GM12892 (cell line): Measurements from ENCODE around the gene C1RL.

ENCODE experiments used
- POLR2A ChIP-seq: IDR thresholded peaks from 2 replicates; pipeline ENCODE4 v1.6.1; 2011; ENCODE audit warnings: low read depth, low read length, control low read depth
- POLR2AphosphoS5 ChIP-seq: IDR thresholded peaks from 2 replicates; pipeline ENCODE4 v1.6.1; 2011; ENCODE audit warnings: low read depth, low read length, control low read depth

DNA sequence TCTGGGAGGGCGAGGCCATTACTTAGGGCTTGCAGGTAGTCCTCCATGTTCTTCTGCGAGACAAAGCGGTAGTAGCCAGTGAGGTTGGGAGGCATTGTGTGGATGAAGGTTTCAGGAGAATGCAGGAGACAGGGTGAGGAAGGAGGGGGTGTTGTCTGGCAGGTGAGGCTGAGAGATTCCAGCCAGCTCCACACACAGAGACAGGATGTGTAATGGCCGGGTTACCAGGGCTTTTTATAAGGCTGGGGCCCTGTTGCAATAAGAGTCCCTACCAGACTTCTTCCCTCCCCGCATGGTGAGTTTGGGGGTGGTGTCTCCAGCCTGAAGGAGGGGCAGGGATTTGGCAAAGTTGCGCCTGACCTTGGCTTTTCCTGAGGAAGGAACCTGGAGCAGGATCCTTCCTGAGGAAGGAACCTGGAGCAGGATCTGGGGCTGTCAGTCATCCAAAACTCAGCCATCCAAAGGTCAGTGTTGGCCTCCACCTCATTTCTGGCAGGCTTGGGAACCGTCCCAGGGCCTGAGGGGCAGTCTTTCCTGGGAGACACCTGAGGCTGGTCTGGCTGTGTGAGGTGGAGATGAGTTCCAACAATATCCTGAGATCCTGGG lies 19.8 kb upstream of the C1RL start, which contains the start of gene RBP5:
- no peak for TF ChIP-seq POLR2A
- TF ChIP-seq POLR2AphosphoS5, result no peak
